WTC11 (cell line): Measurements from ENCODE around the gene GCHFR. TPM values are rescaled to one million over a fixed set of nuclear protein-coding genes. Genes with fewer than 3 reads are reported as not detected.

ENCODE experiments used
- ATAC-seq: fragments of 200-7000 bp; cut with Tn5 transposase; 2 replicates; pipeline ENCODE4 v1.10.0; 2021; ENCODE audit warnings: mild to moderate bottlenecking, moderate library complexity
- CTCF ChIA-PET: fragments of 300-600 bp; sonication (Branson Sonifier 250); formaldehyde crosslinking; loops from one replicate; lab custom pipeline; 2021; ENCODE audit warnings: antibody characterized with exemption; lab: Charles Lee
- POLR2A ChIA-PET: fragments of 350-600 bp; sonication (Branson Sonifier 250); formaldehyde crosslinking; loops from one replicate; lab custom pipeline; 2021; ENCODE audit warnings: antibody characterized with exemption; lab: Charles Lee
- DNase-seq: peaks from one replicate; pipeline ENCODE4 v3.0.0; 2021; ENCODE audit warnings: low spot score
- H3K27ac Mint-ChIP-seq: 2 replicates; pipeline ENCODE4 v1.8.0; 2021; ENCODE audit warnings: mixed read lengths
- H3K27me3 Mint-ChIP-seq: 2 replicates; pipeline ENCODE4 v1.8.0; 2021; ENCODE audit warnings: low read depth, mild to moderate bottlenecking, moderate library complexity, mixed read lengths
- H3K36me3 Mint-ChIP-seq: 2 replicates; pipeline ENCODE4 v1.8.0; 2021; ENCODE audit warnings: mixed read lengths
- H3K4me1 Mint-ChIP-seq: 2 replicates; pipeline ENCODE4 v1.8.0; 2022; ENCODE audit warnings: mixed read lengths
- H3K4me3 Mint-ChIP-seq: 2 replicates; pipeline ENCODE4 v1.8.0; 2021; ENCODE audit warnings: mild to moderate bottlenecking, moderate library complexity, mixed read lengths
- H3K9me3 Mint-ChIP-seq: 2 replicates; pipeline ENCODE4 v1.8.0; 2021; ENCODE audit warnings: mixed read lengths
- ATF2 ChIP-seq: sonication (generic); formaldehyde crosslinking; IDR thresholded peaks from 2 replicates; pipeline ENCODE4 v1.8.1; 2022; ENCODE audit warnings: low read depth, missing genetic modification reagents, borderline replicate concordance
- ATF3 ChIP-seq: sonication (generic); formaldehyde crosslinking; conservative IDR thresholded peaks from 2 replicates; pipeline ENCODE4 v1.8.1; 2022; ENCODE audit warnings: mild to moderate bottlenecking, missing genetic modification reagents
- CBFB ChIP-seq: sonication (generic); formaldehyde crosslinking; IDR thresholded peaks from 2 replicates; pipeline ENCODE4 v1.8.1; 2022; ENCODE audit warnings: mild to moderate bottlenecking, low read depth, missing genetic modification reagents
- CREB1 ChIP-seq: sonication (generic); formaldehyde crosslinking; IDR thresholded peaks from 2 replicates; pipeline ENCODE4 v1.8.0; 2023; ENCODE audit warnings: mild to moderate bottlenecking, missing genetic modification reagents
- ESRRA ChIP-seq: sonication (generic); formaldehyde crosslinking; IDR thresholded peaks from 2 replicates; pipeline ENCODE4 v1.8.1; 2022; ENCODE audit warnings: mild to moderate bottlenecking, missing genetic modification reagents, borderline replicate concordance
- ETV6 ChIP-seq: sonication (generic); formaldehyde crosslinking; IDR thresholded peaks from 2 replicates; pipeline ENCODE4 v1.8.1; 2022; ENCODE audit warnings: mild to moderate bottlenecking, missing genetic modification reagents
- FOXJ3 ChIP-seq: sonication (generic); formaldehyde crosslinking; IDR thresholded peaks from 2 replicates; pipeline ENCODE4 v1.9.0; 2021; ENCODE audit warnings: missing genetic modification reagents, mild to moderate bottlenecking, borderline replicate concordance
- MYBL2 ChIP-seq: sonication (generic); formaldehyde crosslinking; IDR thresholded peaks from 2 replicates; pipeline ENCODE4 v1.8.1; 2023; ENCODE audit warnings: mild to moderate bottlenecking, moderate library complexity, missing genetic modification reagents
- NFE2L1 ChIP-seq: sonication (generic); formaldehyde crosslinking; IDR thresholded peaks from 2 replicates; pipeline ENCODE4 v1.8.1; 2023; ENCODE audit warnings: missing genetic modification reagents
- NR2C2 ChIP-seq: sonication (generic); formaldehyde crosslinking; IDR thresholded peaks from 2 replicates; pipeline ENCODE4 v1.8.0; 2022; ENCODE audit warnings: mild to moderate bottlenecking, missing genetic modification reagents
- PRDM15 ChIP-seq: sonication (generic); formaldehyde crosslinking; IDR thresholded peaks from 2 replicates; pipeline ENCODE4 v1.8.0; 2022; ENCODE audit warnings: missing genetic modification reagents
- SMAD3 ChIP-seq: sonication (generic); formaldehyde crosslinking; IDR thresholded peaks from 2 replicates; pipeline ENCODE4 v1.8.0; 2022; ENCODE audit warnings: missing genetic modification reagents, mild to moderate bottlenecking, borderline replicate concordance
- TCF7 ChIP-seq: sonication (generic); formaldehyde crosslinking; IDR thresholded peaks from 2 replicates; pipeline ENCODE4 v1.8.0; 2022; ENCODE audit warnings: mild to moderate bottlenecking, low read depth, missing genetic modification reagents, moderate library complexity
- TEAD1 ChIP-seq: sonication (generic); formaldehyde crosslinking; IDR thresholded peaks from 2 replicates; pipeline ENCODE4 v1.8.0; 2022; ENCODE audit warnings: mild to moderate bottlenecking, missing genetic modification reagents
- TEAD4 ChIP-seq: sonication (generic); formaldehyde crosslinking; IDR thresholded peaks from 2 replicates; pipeline ENCODE4 v1.8.0; 2022; ENCODE audit warnings: mild to moderate bottlenecking, missing genetic modification reagents
- TP53 ChIP-seq: sonication (generic); formaldehyde crosslinking; IDR thresholded peaks from 2 replicates; pipeline ENCODE4 v1.8.1; 2023; ENCODE audit warnings: mild to moderate bottlenecking, missing genetic modification reagents
- ZNF532 ChIP-seq: fragments of 250-450 bp; sonication (Bioruptor Pico); IDR thresholded peaks from 2 replicates; pipeline ENCODE4 v1.9.0; 2021; ENCODE audit warnings: mild to moderate bottlenecking, borderline replicate concordance
- total RNA-seq: library from RNA; stranded (reverse); gene quantifications from 3 replicates; pipeline ENCODE4 v1.2.3, GENCODE V29; 2021
- TF ChIP-seq, protein P1 (sequence below): sonication (generic); formaldehyde crosslinking; IDR thresholded peaks from 2 replicates; pipeline ENCODE4 v1.8.0; 2022; ENCODE audit warnings: mild to moderate bottlenecking, missing genetic modification reagents
- TF ChIP-seq, protein P2 (sequence below): fragments of 250-450 bp; sonication (Bioruptor Pico); IDR thresholded peaks from 2 replicates; pipeline ENCODE4 v1.8.0; 2021; ENCODE audit warnings: mild to moderate bottlenecking
- TF ChIP-seq, protein P3 (sequence below): fragments of 250-450 bp; sonication (Bioruptor Pico); conservative IDR thresholded peaks from 2 replicates; pipeline ENCODE4 v1.9.0; 2021; ENCODE audit warnings: mild to moderate bottlenecking

GCHFR gene
- total RNA-seq, 1 experiment from 2014 or later, result 42.3 TPM

DNA sequence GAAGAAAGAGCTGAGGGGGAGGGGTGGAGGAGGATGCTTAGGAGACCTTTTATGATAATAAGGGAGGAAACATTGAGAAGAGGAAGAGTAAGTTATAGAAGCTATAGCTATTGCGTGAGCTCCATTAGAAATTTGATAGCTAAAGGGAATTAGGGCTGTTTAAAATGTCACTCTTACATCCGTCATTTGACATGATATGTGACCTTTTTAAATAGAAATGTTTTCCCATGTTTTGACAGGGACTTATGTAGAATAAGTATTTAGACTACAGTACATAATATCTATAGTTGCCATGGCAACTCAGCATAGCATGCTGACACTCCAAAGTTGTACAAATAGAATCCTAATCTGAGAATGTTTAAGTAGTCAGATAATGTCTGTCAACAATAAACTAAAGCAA is 49.7 kb upstream of the GCHFR start:
- H3K9me3 Mint-ChIP-seq, result no peaks in the 10 kb centered on the region
- ATAC-seq, result no peak
- no peak overlapping the region for H3K4me3 Mint-ChIP-seq
- H3K27ac Mint-ChIP-seq, result no peak overlapping the region
- peaks cover 60% of the 10 kb centered on the region for H3K36me3 Mint-ChIP-seq
- no peak for DNase-seq
- no peaks in the 10 kb centered on the region for H3K27me3 Mint-ChIP-seq
- CTCF ChIA-PET, result interaction anchor here (0.6 to 0.7 kb wide), 2 partner anchors 16 to 50 kb away, joined by 3 read pairs; no protein-coding TSS in a partner anchor
- POLR2A ChIA-PET, result no interaction called here
- no peak for TF ChIP-seq FOXJ3 (CRISPR knock-in tag)
- TF ChIP-seq MYBL2 (CRISPR knock-in tag), result no peak
- TF ChIP-seq ZNF532 (CRISPR knock-in tag), result no peak
- TF ChIP-seq, protein P1, sequence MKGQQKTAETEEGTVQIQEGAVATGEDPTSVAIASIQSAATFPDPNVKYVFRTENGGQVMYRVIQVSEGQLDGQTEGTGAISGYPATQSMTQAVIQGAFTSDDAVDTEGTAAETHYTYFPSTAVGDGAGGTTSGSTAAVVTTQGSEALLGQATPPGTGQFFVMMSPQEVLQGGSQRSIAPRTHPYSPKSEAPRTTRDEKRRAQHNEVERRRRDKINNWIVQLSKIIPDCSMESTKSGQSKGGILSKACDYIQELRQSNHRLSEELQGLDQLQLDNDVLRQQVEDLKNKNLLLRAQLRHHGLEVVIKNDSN (CRISPR knock-in tag), result no peak
- TF ChIP-seq TEAD1, result no peak
- no peak for TF ChIP-seq ATF2
- TF ChIP-seq ESRRA, result no peak
- no peak for TF ChIP-seq PRDM15
- no peaks in the 10 kb centered on the region for H3K4me1 Mint-ChIP-seq

- Mint-ChIP-seq H3K4me1 (no peaks in the 10 kb centered on the region), H3K4me3 (no peak overlapping the region), H3K36me3 (peaks cover 49% of the 10 kb centered on the region), H3K27me3 (no peaks in the 10 kb centered on the region), H3K27ac (no peak overlapping the region; the same call in 1 of the 2 replicates), H3K9me3 (no peaks in the 10 kb centered on the region)
- DNase-seq (no peak), ATAC-seq (no peak)
- ChIA-PET POLR2A (no interaction called here), CTCF (no interaction called here)
- no peak for TF ChIP-seq CREB1 (CRISPR knock-in tag)
These were observed 47.7 kb upstream of the GCHFR start for GRCh38 chr15:40716165-40716564.

DNA sequence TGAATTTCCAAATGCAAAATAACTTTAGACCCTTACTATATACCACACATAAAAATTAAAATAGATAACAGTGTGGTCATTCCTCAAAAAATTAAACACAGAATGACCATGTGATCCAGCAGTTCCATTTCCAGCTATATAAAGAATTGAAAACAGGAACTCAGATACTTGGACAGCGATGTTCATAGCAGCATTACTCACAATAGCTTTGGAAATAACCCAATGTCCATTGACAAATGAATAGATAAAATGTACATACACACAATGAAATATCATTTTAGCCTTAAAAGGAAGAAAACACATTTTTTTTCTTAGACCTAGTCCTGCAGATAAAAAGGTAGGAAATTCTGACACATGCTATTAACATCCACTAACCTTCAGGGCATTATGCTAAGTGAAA is 42.2 kb upstream of the GCHFR start:
- CTCF ChIA-PET, result no interaction called here
- POLR2A ChIA-PET, result no interaction called here
- H3K36me3 Mint-ChIP-seq, result peaks cover 22% of the 10 kb centered on the region
- ATAC-seq, result no peak
- no peak for DNase-seq
- no peaks in the 10 kb centered on the region for H3K9me3 Mint-ChIP-seq
- H3K27me3 Mint-ChIP-seq, result no peaks in the 10 kb centered on the region
- no peaks in the 10 kb centered on the region for H3K4me1 Mint-ChIP-seq
- H3K4me3 Mint-ChIP-seq, result no peak overlapping the region
- no peak overlapping the region; the same call in 1 of the 2 replicates for H3K27ac Mint-ChIP-seq
- TF ChIP-seq CBFB (CRISPR knock-in tag) (no peak), NFE2L1 (CRISPR knock-in tag) (no peak), ETV6 (CRISPR knock-in tag) (no peak), TEAD4 (CRISPR knock-in tag) (no peak), ATF3 (CRISPR knock-in tag) (no peak), TCF7 (CRISPR knock-in tag) (no peak), NR2C2 (CRISPR knock-in tag) (no peak), TEAD1 (no peak), TP53 (CRISPR knock-in tag) (no peak), SMAD3 (CRISPR knock-in tag) (no peak)
- TF ChIP-seq, protein P2, sequence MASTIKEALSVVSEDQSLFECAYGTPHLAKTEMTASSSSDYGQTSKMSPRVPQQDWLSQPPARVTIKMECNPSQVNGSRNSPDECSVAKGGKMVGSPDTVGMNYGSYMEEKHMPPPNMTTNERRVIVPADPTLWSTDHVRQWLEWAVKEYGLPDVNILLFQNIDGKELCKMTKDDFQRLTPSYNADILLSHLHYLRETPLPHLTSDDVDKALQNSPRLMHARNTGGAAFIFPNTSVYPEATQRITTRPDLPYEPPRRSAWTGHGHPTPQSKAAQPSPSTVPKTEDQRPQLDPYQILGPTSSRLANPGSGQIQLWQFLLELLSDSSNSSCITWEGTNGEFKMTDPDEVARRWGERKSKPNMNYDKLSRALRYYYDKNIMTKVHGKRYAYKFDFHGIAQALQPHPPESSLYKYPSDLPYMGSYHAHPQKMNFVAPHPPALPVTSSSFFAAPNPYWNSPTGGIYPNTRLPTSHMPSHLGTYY, result no peak
- TF ChIP-seq, protein P3, sequence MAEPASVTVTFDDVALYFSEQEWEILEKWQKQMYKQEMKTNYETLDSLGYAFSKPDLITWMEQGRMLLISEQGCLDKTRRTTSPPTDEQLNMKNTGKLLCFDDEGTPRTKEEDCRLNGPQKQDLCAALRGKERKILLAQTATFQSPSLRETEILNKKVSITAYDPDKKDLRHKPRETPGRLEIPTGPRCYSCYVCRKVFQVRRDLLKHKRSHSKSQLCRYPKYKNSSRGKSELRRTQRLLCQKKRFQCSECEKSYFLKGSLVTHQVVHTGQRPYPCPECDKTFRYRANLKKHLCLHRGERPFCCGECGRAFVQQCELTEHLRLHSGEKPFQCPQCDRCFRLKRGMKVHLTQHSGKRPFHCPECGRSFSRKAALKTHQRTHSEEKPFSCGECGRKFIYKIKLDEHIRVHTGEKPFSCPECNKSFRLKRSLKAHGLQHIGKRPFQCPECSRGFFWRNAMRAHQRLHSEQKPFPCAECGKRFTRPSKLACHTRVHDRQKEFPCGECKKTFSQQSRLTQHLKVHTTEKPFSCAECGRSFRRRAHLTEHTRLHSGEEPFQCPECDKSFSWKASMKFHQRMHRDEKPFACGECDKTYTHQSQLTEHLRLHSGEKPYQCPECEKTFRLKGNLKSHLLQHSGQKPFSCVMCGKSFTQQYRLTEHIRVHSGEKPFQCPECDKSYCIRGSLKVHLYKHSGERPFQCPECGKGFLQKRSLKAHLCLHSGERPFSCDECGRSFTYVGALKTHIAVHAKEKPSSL, result no peak
